Muscle layer of duodenum (tissue), 2 donors: ENCODE data around the gene RASA4.
"Not testable (repeated sequence)": the region's sequence is repeated elsewhere in the genome, so short reads cannot be mapped to it uniquely, and the experiment has no call there.

ENCODE experiments used
- H3K27ac ChIP-seq: one replicate; pipeline ENCODE4 v1.7.0; 2013; ENCODE audit warnings: mild to moderate bottlenecking, low read length
- H3K27me3 ChIP-seq: one replicate; pipeline ENCODE4 v1.7.0; 2013; ENCODE audit warnings: low read depth, mild to moderate bottlenecking, control low read depth, low read length
- H3K36me3 ChIP-seq, 2 donors: one replicate each; pipeline ENCODE4 v1.7.0; 2013; ENCODE audit warnings: low read length in 2 of 2, control low read depth in 1 of 2, mild to moderate bottlenecking in 1 of 2; ENCODE audit not compliant: insufficient read depth in 2 of 2, control insufficient read depth in 1 of 2
- H3K4me1 ChIP-seq, 2 donors: one replicate each; pipeline ENCODE4 v1.7.0; 2013; ENCODE audit warnings: low read length in 2 of 2, mild to moderate bottlenecking in 2 of 2, control low read depth in 1 of 2, moderate library complexity in 1 of 2; ENCODE audit not compliant: insufficient read depth in 2 of 2, control insufficient read depth in 1 of 2
- H3K4me3 ChIP-seq, 2 donors: one replicate each; pipeline ENCODE4 v1.7.0; 2013; ENCODE audit warnings: low read length in 2 of 2, low read depth in 1 of 2, mild to moderate bottlenecking in 1 of 2
- H3K9me3 ChIP-seq, 2 donors: one replicate each; pipeline ENCODE4 v1.7.0; 2013; ENCODE audit warnings: low read length in 2 of 2, control low read depth in 1 of 2, mild to moderate bottlenecking in 1 of 2; ENCODE audit not compliant: control insufficient read depth in 1 of 2
- donor health status: healthy.

Gene RASA4

DNA sequence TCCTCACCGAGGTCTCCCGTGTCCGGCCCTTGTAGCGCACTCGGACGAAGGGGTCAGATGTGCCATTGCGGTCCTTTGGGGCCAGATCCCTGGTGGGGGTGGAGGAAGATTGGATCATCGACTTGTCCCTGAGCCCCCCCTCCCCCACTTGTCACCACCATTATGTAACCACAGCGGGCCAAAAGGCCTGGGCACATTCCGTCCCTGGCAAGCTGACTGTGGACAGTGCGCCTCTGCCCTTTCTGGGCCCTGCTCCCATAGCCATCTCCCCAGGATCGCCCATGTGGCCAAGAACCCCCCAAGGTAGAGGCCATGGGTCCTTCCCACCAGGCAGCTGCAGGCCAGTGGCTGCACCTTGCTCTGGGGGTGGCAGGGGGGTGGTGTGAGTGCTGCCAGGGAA is 14.2 kb downstream of the RASA4 start:
- H3K4me3 ChIP-seq, H3K36me3 ChIP-seq, H3K27me3 ChIP-seq, H3K4me1 ChIP-seq, H3K9me3 ChIP-seq, H3K27ac ChIP-seq: not testable (repeated sequence)

DNA sequence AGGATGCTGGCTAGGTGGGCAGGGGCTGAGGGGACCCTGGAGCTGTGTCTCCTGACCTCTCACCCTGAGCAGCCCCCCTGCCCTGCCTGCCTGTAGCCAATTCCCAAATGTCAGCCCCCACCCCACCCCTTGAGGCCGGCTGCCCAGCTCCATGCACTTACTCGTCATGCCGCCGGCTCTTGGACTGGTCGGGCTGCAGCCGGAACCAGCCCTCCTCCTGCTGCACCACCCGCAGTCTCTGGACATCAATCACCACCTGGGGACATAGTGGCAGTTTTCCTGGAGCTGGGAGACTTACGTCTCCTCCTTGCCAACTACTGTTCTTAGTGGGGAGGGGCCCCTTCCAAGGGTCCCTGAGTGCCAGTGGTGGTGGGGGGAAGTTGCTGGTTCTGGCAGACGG is 16.9 kb downstream of the RASA4 start:
- not testable (repeated sequence) for H3K9me3 ChIP-seq, H3K36me3 ChIP-seq, H3K4me3 ChIP-seq, H3K27me3 ChIP-seq, H3K27ac ChIP-seq, H3K4me1 ChIP-seq

DNA sequence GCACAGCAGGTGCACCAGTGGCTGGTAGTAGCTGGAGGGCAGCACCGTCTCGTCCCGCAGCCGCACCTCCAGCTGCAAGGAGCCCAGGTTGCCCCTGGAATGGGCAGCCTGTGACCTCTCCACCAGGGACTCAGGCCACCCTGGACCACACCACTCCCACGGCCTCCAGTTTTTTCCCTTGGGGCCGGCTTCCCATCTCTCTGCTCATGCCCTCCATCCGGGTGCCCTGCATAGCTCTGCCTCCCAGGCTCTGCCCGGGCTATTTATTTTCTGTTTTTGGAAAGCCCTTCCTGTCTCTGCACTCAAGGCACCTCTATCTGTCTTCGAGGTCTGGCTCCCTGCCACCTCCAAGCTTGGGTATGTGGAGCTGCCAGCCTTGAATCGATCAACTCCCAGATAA is 20.5 kb downstream of the RASA4 start:
- not testable (repeated sequence) for H3K4me1 ChIP-seq, H3K4me3 ChIP-seq, H3K27me3 ChIP-seq, H3K27ac ChIP-seq, H3K36me3 ChIP-seq, H3K9me3 ChIP-seq

GRCh38 chr7:102593637-102594334 is 22.8 kb downstream of the RASA4 start:
- not testable (repeated sequence) for H3K4me1 ChIP-seq, H3K27me3 ChIP-seq, H3K9me3 ChIP-seq, H3K27ac ChIP-seq, H3K36me3 ChIP-seq, H3K4me3 ChIP-seq

GRCh38 chr7:102592477-102593019 is 24.0 kb downstream of the RASA4 start:
- H3K27me3 ChIP-seq, H3K9me3 ChIP-seq, H3K36me3 ChIP-seq, H3K4me3 ChIP-seq, H3K4me1 ChIP-seq, H3K27ac ChIP-seq: not testable (repeated sequence)

DNA sequence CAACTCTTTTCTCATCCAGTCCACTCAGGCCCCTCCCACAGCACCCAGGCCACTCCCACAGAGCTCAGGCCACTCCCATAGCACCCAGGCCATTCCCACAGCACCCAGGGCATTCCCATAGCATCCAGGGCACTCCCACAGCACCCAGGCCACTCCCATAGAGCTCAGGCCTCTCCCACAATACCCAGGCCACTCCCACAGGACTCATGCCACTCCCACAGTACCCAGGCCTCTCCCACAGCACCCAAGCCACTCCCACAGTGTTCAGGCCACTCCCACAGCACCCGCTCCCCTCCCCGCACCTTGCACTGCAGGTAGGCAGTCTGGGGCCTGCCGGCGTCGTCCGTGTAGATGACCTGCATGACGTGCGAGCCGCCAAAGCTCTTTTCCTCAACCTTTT is 26.7 kb downstream of the RASA4 start:
- not testable (repeated sequence) for H3K4me3 ChIP-seq, H3K27me3 ChIP-seq, H3K36me3 ChIP-seq, H3K9me3 ChIP-seq, H3K27ac ChIP-seq, H3K4me1 ChIP-seq

- not testable (repeated sequence) for H3K4me3 ChIP-seq, H3K4me1 ChIP-seq, H3K27ac ChIP-seq
Observed at GRCh38 chr7:102583495-102583894, 33.1 kb downstream of the RASA4 start.

DNA sequence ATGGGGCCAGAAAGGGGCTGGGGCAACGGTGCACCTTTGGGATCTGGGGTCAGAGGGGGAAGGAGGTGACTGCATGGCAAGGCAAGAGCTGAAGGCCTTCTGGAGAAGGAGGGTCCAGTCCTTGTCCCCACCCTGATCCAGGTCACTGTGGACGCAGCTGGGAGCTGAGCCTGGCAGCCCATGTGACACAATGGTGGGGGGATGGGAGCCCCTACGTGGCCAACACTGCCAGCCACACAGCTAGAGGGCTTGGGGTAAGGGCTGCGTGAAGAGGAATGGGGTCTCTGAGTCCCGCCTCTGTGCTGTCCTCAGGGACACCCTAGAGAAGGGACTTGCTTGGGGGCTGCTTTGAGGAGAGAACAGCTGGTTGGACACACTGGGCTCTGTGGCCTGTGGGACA is 34.8 kb downstream of the RASA4 start:
- not testable (repeated sequence) for H3K27me3 ChIP-seq, H3K9me3 ChIP-seq, H3K4me1 ChIP-seq, H3K27ac ChIP-seq, H3K4me3 ChIP-seq, H3K36me3 ChIP-seq

More at GRCh38 chr7:102583495-102583894, 33.1 kb downstream of the RASA4 start:
- H3K9me3 ChIP-seq, H3K27me3 ChIP-seq, H3K36me3 ChIP-seq: not testable (repeated sequence)

DNA sequence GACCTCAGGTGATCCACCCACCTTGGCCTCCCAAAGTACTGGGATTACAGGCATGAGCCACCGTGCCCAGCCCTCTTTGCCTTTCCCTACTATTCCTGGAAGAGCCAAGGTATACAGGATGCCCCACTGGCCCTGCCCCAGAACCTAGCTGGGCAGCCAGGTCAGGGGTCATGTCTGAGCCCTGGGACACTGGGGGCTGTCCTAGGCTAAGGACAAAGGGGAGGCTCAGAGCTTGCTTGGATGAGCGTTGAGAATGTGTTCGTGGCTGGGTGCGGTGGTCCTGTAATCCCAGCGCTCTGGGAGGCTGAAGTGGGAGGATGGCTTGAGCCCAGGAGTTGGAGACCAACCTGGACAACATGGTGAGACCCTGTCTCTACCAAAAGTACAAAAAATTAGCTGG is 38.1 kb downstream of the RASA4 start:
- not testable (repeated sequence) for H3K27ac ChIP-seq, H3K4me3 ChIP-seq, H3K27me3 ChIP-seq, H3K36me3 ChIP-seq, H3K9me3 ChIP-seq, H3K4me1 ChIP-seq

DNA sequence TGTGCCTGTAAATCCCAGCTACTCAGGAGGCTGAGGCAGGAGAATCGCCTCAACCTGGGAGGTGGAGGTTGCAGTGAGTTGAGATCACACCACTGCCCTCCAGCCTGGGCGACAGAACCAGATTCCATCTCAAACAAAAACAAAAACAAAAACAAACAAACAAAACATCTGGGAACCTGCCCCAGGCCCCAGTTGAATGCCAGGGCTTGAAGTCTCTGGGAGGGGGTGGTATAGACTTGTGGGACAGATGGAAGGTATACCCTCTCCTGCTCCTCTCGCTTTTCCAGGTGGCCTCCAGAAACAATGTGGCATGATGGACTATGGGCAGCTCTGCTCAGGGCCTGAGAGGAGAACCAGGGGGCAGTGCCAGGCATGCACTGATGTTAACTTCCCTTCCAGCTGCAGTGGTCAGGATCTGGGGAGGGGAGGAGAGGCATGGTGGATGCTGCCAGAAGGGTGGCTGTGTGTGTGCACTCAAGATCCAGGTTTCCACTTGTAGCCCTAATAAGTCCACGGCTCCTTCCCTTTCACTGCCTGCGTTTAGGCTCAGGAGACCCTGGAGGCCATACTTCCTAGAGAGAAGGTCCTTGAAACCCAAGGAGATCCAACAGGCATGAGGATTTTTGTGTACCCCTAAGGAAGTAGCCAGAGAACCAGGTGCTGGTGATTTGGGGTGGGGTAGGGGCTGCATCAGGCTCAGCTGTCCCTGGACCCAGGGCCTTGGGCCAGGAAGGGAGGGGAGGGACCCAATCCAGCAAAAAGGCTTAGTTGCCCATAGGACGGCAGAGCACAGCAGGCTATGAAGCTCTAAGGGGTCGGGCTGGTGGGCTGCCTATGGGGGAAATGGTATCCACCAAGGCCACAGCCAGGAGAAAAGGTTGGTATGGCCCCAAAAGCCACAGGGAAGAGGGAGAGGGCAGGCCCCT is 39.0 kb downstream of the RASA4 start:
- H3K4me3 ChIP-seq, H3K4me1 ChIP-seq, H3K27ac ChIP-seq, H3K9me3 ChIP-seq, H3K27me3 ChIP-seq, H3K36me3 ChIP-seq: not testable (repeated sequence)

DNA sequence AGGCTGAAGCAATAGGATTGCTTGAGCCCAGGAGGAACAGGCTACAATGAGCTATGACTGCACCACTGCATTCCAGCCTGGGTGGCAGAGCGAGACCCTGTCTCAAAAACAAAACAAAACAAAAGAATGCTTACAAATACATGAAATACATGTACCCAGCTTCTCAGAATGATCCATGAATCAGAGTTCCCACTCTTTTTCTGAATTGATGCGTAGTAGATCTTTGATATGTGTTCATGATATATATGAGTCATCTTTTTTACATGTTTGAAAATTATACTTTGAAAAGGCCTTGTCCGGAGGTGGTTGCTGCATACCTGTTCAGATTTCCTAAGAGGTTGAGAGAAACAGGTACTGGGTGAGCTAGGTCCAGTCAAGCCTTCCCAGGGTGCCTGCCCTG is 40.2 kb downstream of the RASA4 start:
- not testable (repeated sequence) for H3K4me1 ChIP-seq, H3K27ac ChIP-seq, H3K9me3 ChIP-seq, H3K36me3 ChIP-seq, H3K4me3 ChIP-seq, H3K27me3 ChIP-seq
